HL-60 (cell line): Measurements from ENCODE around the gene KSR2.

Experiments
- DNase-seq, 2 experiments: peaks; one replicate each; pipeline ENCODE4 v3.0.0-alpha.2; 2010 to 2020; ENCODE audit warnings: low read depth in 1 of 2, low spot score in 1 of 2
- H3K27ac ChIP-seq: fragments of 250-450 bp; sonication (Bioruptor Pico); replicated peaks from 2 replicates; pipeline ENCODE4 v1.5.1; 2020; ENCODE audit warnings: mild to moderate bottlenecking, moderate library complexity
- H3K27me3 ChIP-seq: fragments of 250-450 bp; sonication (Bioruptor Pico); 2 replicates; pipeline ENCODE4 v1.5.1; 2021; ENCODE audit warnings: mild to moderate bottlenecking, moderate library complexity; ENCODE audit not compliant: insufficient read depth, poor library complexity, severe bottlenecking
- H3K4me3 ChIP-seq: replicated peaks from 2 replicates; pipeline ENCODE4 v1.5.1; 2011; ENCODE audit warnings: mild to moderate bottlenecking, control low read depth, low read length; ENCODE audit not compliant: insufficient read depth
- GABPA ChIP-seq: IDR thresholded peaks from 2 replicates; pipeline ENCODE4 v1.6.1; 2012; ENCODE audit warnings: low read depth
- POLR2AphosphoS5 ChIP-seq: IDR thresholded peaks from 2 replicates; pipeline ENCODE4 v1.6.1; 2012; ENCODE audit warnings: low read depth
- SPI1 ChIP-seq: IDR thresholded peaks from 2 replicates; pipeline ENCODE4 v1.6.1; 2012; ENCODE audit warnings: low read depth, mild to moderate bottlenecking, borderline replicate concordance
- TF ChIP-seq, protein P1 (sequence below): IDR thresholded peaks from 2 replicates; pipeline ENCODE4 v1.6.1; 2012; ENCODE audit warnings: low read depth; ENCODE audit not compliant: insufficient replicate concordance
- TF ChIP-seq, protein P2 (sequence below): IDR thresholded peaks from one replicate; pipeline ENCODE4 v1.5.1; 2011; ENCODE audit warnings: low read length, control low read depth, inconsistent platforms; ENCODE audit not compliant: insufficient read depth

KSR2 gene

GRCh38 chr12:117409286-117409685 is 559.5 kb downstream of the KSR2 start:
- peaks cover 3% of the 10 kb centered on the region for H3K27me3 ChIP-seq
- TF ChIP-seq, protein P1, sequence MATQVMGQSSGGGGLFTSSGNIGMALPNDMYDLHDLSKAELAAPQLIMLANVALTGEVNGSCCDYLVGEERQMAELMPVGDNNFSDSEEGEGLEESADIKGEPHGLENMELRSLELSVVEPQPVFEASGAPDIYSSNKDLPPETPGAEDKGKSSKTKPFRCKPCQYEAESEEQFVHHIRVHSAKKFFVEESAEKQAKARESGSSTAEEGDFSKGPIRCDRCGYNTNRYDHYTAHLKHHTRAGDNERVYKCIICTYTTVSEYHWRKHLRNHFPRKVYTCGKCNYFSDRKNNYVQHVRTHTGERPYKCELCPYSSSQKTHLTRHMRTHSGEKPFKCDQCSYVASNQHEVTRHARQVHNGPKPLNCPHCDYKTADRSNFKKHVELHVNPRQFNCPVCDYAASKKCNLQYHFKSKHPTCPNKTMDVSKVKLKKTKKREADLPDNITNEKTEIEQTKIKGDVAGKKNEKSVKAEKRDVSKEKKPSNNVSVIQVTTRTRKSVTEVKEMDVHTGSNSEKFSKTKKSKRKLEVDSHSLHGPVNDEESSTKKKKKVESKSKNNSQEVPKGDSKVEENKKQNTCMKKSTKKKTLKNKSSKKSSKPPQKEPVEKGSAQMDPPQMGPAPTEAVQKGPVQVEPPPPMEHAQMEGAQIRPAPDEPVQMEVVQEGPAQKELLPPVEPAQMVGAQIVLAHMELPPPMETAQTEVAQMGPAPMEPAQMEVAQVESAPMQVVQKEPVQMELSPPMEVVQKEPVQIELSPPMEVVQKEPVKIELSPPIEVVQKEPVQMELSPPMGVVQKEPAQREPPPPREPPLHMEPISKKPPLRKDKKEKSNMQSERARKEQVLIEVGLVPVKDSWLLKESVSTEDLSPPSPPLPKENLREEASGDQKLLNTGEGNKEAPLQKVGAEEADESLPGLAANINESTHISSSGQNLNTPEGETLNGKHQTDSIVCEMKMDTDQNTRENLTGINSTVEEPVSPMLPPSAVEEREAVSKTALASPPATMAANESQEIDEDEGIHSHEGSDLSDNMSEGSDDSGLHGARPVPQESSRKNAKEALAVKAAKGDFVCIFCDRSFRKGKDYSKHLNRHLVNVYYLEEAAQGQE, result no peak
- TF ChIP-seq, protein P2, sequence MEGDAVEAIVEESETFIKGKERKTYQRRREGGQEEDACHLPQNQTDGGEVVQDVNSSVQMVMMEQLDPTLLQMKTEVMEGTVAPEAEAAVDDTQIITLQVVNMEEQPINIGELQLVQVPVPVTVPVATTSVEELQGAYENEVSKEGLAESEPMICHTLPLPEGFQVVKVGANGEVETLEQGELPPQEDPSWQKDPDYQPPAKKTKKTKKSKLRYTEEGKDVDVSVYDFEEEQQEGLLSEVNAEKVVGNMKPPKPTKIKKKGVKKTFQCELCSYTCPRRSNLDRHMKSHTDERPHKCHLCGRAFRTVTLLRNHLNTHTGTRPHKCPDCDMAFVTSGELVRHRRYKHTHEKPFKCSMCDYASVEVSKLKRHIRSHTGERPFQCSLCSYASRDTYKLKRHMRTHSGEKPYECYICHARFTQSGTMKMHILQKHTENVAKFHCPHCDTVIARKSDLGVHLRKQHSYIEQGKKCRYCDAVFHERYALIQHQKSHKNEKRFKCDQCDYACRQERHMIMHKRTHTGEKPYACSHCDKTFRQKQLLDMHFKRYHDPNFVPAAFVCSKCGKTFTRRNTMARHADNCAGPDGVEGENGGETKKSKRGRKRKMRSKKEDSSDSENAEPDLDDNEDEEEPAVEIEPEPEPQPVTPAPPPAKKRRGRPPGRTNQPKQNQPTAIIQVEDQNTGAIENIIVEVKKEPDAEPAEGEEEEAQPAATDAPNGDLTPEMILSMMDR, result no peak
- TF ChIP-seq POLR2AphosphoS5 (no peak), SPI1 (no peak), GABPA (no peak)
- DNase-seq, result no peak
- no peak overlapping the region for H3K27ac ChIP-seq
- H3K4me3 ChIP-seq, result no peak overlapping the region

DNA sequence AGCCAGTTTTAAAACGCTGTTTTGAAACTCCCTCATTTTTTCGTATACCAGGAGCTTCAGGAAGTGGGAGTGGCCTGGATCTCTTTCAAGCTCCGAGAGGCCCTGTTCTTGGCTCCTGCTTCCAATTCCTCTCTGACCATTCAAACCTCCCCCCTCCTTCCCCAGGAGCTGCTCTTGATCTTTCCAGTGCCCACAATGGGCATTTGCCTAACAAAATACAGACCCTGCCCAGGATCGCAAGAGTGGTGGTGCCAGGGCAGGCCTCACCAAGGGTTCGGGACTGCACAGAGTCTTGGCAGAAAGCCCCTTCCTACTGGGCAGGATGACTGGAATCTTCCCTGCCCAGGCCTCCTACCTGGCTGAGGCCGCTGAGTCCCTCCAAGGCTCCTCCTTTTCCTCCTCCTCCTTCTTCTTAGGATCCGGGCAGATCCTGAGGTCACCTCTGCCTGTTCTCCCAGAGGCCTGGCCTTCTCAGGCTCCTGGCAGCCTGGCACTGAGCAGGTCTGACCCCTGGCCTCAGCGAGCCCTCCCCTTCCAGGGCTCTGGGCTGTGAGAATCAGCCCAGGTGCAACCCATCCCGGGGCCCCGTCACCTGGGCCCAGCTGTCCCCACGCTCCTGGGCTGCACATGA is 560.5 kb downstream of the KSR2 start:
- Histone ChIP-seq H3K4me3 (no peak overlapping the region), H3K27me3 (peaks cover 3% of the 10 kb centered on the region), H3K27ac (no peak overlapping the region)
- TF ChIP-seq SPI1 (no peak), GABPA (no peak), POLR2AphosphoS5 (no peak)
- TF ChIP-seq, protein P2, result no peak
- TF ChIP-seq, protein P1, result no peak
- DNase-seq, result no peak

DNA sequence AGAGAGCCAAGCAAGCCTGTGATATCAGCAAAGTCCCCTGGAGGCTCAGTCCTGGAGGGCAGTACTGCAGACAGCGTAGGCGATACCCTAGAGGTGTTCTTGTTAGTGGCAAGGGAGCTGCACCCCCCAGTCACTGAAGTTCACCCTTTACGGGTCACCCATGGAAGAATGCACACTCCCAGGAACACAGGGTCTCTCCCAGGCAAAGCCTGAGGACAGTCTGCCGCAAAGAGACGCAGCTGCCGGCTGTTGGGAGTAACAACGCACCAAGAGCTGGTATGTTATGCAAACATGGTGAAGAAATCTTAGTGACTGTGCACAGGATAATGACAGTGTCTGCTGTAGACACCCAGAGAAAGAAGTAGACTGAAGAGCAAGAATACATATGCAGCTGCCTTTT is 563.9 kb downstream of the KSR2 start:
- TF ChIP-seq, protein P1, result no peak
- TF ChIP-seq SPI1 (no peak), POLR2AphosphoS5 (no peak), GABPA (no peak)
- TF ChIP-seq, protein P2, result no peak
- DNase-seq, result no peak
- Histone ChIP-seq H3K4me3 (no peak overlapping the region), H3K27ac (no peak overlapping the region), H3K27me3 (no peaks in the 10 kb centered on the region)
